HG02973 (cell line): ENCODE measurements around the gene GATD1.

ENCODE experiments used
- ATAC-seq: cut with Tn5 transposase; IDR thresholded peaks from one replicate; pipeline ENCODE4 v1.9.1; 2021; ENCODE audit warnings: moderate library complexity; ENCODE audit not compliant: unreplicated experiment

Gene GATD1

DNA sequence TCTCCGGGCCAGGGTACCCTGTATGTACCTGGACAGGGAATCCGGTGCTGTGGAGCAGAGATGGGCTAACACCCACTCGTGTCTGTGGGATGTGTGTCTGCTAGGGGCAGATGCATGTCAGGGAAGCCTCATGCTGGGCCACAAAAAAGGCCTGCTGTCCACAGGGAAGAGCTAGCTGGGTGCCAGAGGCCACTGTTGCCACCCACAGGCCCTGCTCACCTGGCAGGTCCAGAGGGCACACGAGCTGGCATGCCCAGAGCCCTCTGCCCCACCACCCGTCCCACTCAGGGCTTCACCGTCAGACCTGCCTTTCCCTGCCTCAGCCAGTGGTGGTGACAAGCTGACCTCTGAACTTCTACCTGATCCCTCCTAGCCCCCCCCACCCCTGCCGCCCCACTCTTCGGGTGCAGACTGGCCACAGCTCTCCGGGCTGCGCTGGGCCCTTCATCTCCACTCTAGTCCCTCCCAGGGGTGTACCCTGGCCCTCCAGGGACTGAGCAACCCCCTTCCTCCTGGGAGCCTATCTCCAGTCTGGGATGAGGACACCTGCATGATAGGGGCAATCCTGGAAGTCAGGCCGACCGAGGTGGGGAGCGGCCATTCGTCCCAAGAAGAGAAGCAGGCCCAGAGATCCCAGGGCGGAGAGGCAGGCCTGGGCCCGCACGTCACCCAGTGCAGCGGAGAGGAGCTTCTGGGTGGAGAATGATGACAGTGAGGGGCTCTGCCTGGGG is 19.4 kb upstream of the GATD1 start:
- ATAC-seq: no peak

DNA sequence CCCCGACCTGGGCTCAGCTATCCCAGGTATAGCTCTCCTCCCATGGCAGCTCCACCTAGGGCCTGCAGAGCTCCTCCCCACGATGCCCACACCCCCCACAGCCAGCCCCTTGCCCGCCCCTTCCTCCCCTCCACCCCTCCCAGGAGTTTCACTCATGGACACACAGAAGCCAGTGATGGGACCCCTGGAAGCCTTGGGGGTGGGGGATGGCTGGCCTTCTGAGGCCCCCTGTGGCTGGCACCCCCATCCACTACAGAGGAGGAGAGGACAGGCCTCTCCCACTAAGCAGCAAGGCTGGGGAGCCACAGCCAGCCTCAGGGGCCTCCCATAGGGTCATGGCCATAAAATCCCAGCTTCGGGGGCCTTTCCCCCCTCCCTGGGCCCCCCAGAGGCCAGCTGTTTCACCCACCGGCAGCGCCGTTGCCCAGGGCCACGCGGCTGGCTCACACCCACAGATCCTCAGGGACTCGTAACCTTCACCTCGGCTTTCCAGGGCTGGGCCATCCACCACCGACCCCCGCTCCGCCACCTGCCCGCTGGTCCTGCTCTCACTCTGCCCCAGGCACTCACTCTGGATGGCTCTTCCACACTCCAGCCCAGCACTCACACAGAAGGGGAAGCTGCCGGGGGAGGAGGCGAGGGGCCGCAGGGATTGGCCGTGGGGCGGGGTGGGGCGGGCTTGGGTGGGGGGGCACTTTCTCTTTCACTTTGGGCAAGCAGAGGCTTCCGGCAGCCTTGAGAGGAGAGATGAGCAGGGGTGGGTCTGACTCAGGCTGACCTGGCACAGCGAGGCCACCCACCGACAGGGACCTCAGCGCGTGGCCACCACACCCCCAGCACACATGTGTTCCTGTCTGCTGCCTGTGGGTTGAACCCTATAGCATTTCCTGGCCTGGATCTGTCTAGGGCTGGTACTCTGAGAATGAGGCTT is 18.6 kb upstream of the GATD1 start:
- ATAC-seq: peak; percentile 31

DNA sequence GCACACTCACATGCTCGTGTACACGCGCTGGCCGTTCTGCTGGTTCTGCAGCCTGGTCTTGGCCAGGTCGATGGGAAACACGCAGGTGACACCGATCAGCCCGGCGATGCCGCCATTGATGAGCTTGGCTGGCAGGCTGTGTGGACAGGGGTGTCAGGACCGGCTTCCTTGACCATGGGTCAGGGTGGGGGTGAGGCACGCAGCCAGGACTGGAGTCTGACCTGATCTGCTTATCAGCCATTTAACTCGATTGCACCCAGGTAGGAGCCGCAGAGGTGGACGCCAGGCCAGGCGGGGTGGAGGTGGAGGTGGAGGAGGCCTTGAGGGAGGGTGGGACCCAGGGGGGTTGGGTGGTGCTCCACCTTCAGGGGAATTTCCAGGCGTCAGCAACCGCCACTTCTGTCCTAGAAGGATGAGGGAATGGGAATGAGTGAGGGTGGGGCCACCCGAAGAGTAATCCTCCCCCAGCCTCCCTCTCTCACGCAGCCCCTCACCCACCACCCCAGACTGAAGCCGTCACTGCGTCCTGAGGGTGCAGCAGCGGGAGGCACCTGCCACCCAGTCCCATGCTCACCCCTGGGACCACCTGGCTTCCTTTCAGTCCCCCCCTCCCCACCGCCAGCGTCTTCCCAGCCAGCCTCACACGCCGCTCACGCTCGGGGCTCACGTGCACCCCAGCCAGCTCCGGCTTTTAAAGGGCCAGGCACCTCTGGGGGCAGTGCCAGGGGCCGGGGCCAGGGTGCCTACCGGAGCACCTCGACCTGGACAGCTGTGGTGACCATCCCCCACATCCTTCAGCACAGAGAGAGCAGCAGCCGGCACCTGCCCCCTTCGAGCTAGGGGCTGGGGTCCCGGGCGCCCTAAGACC is 17.7 kb upstream of the GATD1 start:
- ATAC-seq: no peak

DNA sequence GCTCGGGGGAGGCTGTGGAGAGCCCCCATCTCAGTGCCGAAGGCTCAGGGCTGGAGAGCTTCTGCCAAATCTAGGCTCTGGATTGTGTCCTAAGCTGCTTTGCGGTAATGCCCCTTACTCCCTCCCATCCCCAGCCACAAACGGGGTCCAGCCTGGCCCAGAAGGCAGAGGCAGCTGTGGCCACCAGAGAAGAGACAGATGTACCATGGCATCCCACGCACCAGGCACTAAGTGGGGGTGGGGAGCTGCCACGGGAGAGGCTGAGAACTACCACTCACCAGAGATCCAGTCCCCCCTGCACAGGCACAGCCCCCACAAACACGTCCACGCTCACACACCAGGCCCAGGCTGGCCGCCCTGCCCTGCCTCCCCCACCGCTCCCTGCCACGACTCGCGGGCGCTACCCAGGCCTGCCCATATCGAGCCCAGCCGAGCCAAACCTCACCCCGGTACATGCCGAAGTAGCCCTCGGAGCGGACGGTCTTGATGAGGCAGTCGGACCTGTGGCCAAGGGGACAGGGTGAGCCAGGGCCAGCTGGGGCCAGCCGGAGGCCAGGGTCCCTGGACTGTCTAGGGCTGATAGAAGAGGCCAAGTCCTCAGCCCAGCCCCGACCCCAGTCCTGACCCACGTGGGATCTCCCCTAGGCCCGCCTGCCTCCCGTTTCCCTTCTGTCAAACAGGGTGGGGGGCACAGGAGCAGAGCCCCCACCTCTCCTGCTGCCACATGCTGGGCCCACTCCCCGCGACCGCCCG is 16.9 kb upstream of the GATD1 start:
- no peak for ATAC-seq

DNA sequence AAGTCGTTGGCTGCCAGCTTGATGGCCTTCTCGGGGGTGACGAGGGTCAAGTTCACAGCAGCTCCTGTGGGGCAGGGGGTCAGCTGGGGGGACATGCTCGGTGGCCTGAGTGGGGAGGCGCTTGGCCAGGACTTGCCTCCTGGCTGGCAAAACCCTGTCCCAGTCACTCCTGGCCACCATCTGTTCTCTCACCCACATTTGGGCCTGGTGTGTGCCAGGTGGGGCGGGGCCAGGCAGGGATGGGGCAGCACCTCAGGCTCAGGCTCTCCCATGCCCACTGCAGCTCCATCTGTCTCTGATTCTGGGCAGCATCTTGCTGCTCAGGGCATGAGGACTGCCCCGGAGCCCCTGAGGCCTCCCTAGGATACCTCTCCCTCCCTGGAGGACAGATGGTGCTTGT is 16.3 kb upstream of the GATD1 start:
- no peak for ATAC-seq

DNA sequence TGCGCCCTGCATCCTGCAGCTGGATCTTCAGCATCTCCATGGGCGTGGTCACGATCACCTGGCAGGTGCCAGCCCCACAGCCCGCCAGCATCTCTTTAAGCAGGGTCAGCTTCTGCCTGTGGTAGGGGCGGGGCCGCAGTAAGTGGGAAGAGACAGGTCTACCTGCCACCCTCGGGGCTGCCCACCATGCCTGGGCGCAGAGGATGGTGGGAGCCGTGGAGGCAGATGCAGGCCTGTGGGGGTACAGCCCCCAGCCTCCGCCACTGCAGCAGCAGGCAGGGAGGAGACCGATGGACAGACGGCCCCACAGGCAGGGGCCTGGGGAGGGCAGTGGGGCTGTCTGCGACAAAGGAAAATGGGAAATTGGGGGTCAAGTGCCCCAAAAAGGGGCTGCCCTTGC is 15.6 kb upstream of the GATD1 start:
- no peak for ATAC-seq

DNA sequence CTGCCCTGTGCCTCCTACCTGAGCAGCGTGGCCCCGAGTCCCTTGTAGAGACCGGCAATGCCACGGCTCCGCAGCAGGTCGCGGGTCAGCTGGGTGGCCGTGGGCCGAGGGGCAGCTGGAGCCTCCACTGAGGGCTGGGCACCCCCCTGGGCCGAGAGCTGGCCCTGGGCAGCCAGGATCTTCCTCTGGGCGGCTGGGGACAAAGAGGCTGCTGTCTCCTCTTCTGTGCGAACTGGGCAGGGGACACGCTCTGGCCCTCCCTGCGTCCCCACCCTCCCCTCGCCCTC is 15.2 kb upstream of the GATD1 start:
- no peak for ATAC-seq

DNA sequence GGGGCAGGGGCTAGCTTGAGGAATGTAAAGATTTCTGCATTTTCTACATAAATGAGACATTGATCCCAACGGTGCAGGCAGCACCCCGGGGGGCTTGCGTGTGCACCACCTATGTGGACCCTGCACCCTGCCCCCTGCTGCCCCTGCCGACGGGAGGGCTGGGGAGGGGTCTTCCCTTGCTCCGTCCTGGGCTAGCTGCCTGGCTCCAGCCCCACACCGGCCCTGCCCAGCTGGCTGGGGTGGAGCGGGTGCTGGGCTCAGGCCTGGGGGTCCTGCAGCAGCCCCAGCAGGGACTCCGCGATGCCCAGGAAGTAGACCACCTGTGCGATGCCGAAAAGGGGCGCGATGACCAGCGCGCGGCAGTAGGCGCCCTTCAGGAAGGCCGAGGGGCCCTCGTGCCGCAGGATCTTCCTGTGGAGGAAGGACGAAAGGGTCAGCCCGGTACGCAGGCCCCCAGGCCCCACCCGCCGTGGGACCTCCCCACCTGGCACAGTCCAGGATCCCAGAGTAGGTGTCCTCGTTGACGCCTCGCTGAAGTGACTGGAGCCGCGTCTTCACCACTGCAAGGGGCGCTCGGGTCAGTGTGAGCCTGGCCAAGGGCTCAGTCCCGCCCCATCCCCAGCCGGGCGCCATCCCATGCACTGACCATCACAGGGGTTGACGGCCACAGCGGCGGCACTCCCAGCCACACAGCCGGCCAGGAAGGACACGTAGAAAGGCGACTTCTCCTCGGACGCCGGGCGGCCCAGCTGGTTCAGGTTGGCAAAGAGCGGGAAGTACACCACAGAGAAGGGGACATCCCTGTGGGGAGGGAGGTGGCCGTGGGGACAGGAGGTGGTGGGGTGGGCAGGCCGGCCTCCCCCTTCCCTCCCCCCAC is 14.6 kb upstream of the GATD1 start:
- no peak for ATAC-seq

DNA sequence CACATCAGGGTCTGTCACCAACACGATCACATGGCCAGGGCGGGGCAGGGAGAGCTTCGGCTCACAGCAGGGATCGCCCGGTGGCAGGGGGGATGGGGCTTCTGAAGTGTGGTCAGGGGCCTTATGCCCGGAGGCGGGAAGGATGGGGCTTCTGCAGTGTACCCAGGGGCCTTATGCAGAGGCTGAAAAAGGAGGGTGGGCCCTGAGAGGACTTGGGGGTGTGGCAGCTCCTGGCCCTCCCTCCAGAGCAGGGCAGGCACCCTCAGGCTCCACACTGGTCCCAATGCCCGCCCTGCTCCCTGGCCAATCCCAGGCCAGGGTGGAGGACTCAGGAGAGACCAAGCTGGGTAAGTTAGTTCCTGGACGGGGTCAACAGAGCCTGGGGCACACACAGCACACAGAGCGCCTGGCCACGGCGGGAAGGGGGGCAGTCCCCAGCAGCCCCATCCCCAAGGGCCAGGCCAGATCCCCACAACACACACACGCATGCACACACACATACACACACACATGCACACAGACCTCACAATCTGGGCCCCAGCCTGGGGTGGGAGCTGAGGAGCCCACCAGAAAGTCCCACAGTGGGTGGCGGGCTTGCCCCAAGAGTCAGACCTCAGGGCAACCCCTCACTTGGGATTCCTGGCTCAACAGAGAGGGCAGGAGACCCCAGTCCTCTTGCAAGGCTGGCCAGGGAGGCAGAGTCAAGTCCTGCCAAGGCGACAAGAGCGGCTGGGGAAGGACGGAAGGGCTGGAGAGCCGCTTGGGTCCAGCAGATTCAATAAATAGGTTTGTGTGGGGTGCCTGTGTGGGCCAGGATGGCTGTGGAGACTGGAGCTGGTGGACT is 13.7 kb upstream of the GATD1 start:
- ATAC-seq: no peak

DNA sequence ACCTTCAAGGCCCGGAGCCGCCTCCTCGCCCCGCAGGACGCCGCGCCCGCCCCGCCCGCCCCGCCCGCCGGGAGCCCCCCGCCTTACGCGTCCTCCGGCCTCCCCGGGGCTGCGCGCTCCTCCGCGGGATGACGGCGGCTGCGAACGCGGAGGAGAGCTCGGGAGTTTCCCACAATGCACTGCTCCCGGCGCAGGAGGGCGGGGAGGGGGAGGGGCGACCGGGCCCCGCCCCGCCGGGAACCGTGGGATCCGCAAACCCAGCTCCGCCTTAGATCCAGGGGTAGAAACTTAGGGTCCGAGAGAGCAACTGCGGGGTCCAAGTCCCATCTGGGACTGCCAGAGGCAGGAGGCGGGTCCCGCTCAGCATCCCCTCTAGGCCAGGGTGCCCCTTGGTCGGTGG is 12.7 kb upstream of the GATD1 start, which contains the start of gene CEND1:
TSS of gene CEND1 (minus strand) at position 148 of the 400 bp plus-strand sequence. CDS start 1,514 bp downstream, outside the sequence.
- no peak for ATAC-seq

DNA sequence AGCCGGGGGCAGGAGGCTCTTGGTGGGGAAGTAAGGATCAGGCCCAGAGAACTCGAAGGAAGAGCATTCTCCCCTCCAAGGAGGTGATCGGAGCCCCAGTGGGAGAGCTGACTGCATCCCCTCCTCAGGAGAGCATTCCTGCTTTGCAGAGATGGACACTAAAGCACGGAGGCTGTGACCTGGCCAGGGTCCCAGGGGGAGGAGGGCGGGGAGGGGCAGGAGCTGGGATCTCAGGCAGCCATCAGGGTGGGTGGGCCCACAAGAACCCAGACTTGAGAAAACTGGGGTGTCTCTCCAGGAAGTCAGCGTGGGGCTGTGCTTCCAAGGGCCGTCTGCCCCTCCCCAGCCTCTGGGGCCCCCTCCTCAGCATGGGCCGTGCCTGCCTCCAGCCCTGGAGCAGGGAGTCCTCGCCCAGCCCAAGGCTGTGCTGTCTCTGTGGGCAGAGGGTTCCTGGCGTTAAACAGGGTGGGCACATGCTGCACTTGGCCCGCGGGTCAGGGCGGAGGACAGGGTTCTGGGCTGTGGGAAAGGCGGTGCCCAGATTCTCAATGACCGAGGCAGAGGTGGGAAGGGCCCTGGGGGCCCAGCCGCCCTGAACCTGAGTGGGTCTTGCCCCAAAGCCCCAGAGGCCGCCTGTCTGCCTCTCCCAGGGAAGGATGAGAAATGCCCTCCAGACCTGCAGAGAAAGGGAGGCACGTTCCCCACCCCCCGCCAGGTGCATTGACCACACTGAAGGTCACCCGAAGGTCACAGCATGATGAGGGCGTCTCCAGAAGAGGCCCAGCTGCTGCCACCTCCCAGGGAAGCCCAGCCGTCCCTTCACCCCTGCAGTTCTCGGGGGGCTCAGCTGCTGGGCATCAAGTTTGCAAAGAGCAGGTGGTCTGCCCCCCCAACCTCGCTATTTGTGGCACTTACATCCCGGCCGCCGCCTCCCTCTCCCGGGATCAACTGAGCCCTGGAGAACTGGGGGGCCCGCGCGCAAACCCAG is 12.0 kb upstream of the GATD1 start:
- no peak for ATAC-seq

DNA sequence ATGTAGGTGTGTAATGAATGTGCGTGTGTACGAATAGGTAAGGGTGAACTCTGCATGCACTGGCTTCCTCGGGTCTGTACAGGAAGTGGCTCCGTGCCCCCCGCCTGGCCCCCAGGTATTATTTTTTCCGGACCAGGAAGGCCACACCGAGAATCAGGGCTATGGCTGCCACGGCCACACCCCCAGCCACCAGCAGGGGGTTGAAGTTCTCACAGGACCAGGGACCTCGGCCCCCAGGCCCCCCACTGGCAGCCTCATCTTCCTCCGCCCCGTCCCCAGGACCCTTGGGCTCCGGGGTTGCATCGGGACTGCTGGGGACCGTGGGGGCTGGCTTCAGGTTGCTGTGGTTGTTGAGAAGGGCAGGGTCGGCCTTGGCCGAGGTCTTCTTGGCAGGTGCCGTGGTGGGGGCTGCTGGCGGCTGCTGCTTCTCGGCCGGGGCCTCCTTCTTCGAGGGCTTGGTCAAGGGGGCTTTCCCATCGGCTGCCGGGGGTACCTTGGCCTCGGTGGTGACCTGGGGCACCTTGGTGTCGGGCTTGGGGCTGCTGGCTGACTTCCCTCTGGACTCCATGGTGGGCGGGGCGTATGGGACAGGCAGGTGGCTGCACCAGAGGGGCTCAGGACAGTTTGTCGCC is 10.8 kb upstream of the GATD1 start:
- no peak for ATAC-seq

DNA sequence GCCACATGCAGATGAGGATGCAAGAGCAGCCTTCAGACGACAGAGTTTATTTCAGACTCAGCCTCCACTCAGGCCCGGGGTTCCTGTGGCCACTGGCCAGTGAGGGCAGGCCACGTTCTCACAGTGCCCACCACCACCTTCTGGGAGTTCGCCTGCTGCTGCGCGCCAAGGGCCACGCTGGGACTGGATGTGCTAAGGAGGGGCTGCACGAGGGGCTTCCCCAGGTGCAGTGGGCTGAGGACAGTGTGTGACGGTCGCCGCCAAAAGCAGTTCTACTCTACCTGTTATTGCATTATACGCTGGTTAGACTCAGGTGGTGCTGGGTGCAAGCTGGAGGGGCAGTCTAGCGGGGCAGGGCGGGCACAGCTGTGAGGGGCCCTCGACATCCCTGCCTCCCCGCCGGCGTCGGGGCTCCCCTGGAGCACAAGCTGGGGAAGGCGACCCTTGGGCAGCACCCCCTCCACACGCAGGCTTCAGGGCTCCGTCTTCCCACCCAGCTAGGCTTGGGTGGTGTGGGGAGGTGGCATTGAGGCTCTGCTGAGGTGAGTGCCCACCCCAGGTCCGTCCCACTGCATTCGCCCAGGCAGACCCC is 9.9 kb upstream of the GATD1 start:
- no peak for ATAC-seq

DNA sequence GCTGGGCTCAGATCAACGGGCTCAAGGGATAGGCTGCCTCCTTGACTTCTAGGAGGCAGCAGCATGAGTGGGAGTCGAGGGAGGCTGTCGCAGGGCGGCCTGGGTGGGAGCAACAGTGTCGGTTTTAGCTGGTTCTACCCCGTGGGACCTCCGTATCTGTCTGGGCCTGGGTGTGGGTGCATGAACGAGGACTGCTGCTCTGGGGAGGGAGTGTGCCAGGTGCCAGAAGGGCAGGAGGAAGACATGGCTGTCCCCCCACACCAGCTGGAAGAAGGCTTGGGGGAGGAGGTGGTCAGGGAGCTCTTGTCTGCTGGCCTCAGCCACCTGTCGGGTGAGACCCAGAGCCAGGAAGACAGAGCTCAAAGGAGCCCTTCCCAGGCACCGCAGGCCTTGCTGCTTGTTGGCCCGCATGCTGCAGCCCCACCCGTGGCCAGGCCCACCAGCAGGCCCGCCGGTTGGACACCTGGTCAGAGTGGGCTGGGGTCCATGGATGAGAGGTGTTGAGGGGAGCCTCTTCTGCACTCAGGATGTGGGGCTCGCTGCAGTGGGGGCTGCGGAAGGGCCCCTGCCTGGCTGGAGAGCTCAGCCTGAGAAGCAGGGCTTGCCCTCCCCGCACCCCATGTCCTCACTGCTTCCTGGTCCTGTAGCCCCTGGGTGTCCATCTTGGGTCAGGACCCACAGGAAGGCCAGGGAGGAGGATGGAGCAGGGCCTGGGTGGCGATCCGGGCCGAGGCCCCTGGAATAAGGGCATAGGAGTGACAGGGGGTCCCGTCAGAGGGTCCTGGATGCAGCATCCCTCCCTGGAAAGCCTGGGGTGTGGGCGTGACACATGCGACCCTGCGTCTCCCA is 9.2 kb upstream of the GATD1 start:
- ATAC-seq: no peak

DNA sequence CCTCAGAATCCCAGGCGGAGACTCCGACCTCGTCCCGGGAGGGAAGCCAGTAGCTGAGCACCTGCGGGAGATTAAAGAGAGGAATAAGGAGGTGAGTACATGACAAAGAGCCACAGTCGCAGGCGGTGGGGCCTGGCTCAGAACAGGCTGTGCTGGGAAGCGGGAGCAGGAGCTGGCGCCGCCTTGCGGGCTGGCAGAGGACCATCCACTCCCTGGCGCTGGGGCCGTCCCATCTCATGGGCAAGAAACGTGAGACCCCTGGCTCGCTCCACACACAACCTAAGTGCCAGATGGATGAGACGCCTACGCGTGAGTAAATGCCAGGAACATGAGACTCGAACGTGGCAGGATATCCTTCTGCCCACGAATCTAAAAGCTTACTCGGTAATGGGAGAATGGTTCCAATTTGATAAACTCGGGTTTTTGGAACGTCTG is 6.3 kb upstream of the GATD1 start:
- ATAC-seq: no peak
